Measurements from ENCODE around the gene PALLD. TPM values are rescaled to one million over a fixed set of nuclear protein-coding genes. Genes with fewer than 3 reads are reported as not detected.

Gene PALLD
- total and polyA plus RNA-seq, 2 of the 8 experiments (the other 6 are each of a cell fraction or from before 2014, with no cell fraction given): 10.5 to 25.0 TPM

GRCh38 chr4:168720396-168720900, 223.6 kb downstream of the PALLD start:
- 0 out of 4 replicates have a peak, but pooled peaks cover 0 to 3% of the 10 kb centered on the region in 2 experiments for H3K9me3 ChIP-seq (ENCODE audit: insufficient read depth in 2 of 2, low read depth in 1 of 2, low read length in 1 of 2)
- H3K9ac ChIP-seq (replicated peaks in 1 of 4; ENCODE audit: extremely low read depth in 1 of 4, low read depth in 3 of 4, low read length in 3 of 4): no peak overlapping the region
- ChIA-PET POLR2A (ENCODE audit: partially characterized antibody) (no interaction called here), CTCF (ENCODE audit: partially characterized antibody) (interaction anchor here (2.1 kb wide), 1 partner anchor 10 kb away, joined by 9 read pairs; no protein-coding TSS in a partner anchor)
- DNase-seq (ENCODE audit: low read depth in 1 of 2, low spot score in 2 of 2) (no peak), FAIRE-seq (no peak)
- no peak overlapping the region for H3K4me3 ChIP-seq (ENCODE audit: extremely low read depth in 1 of 4, insufficient read depth in 2 of 4, low read depth in 3 of 4, low read length in 4 of 4)
- no peak overlapping the region for H4K5ac ChIP-seq (ENCODE audit: insufficient read length, low read depth, low read length)
- H3K23me2 ChIP-seq (ENCODE audit: low read depth, low read length): no peaks in the 10 kb centered on the region
- no peak overlapping the region for H2BK15ac ChIP-seq (ENCODE audit: low read length)
- H3K14ac ChIP-seq (ENCODE audit: insufficient read length): no peak overlapping the region
- no peak overlapping the region for H4K91ac ChIP-seq (replicated peaks; ENCODE audit: insufficient read length, low read length)
- H3K4me2 ChIP-seq (ENCODE audit: insufficient read depth in 1 of 2, low read depth in 2 of 2, low read length in 2 of 2): no peak overlapping the region
- H3K79me2 ChIP-seq (ENCODE audit: control insufficient read depth in 1 of 2, insufficient read depth in 2 of 2, low read length in 2 of 2): no peaks in the 10 kb centered on the region
- 83% methylated on average over 4 of the region's 4 CpGs; no CpG with 5 or more reads in 1 of the 2 experiments for WGBS, 2 experiments (ENCODE audit: extremely low coverage in 1 of 2, insufficient coverage in 1 of 2, insufficient read length in 1 of 2, insufficient replicate concordance in 2 of 2, low coverage in 1 of 2, low lambda C conversion rate in 2 of 2, missing lambda C conversion rate in 1 of 2)
- H2BK5ac ChIP-seq (ENCODE audit: low read depth, low read length): no peak overlapping the region
- H3K56ac ChIP-seq (replicated peaks; ENCODE audit: insufficient read length, low read depth, low read length): no peak overlapping the region
- no peaks in the 10 kb centered on the region for H4K20me1 ChIP-seq (replicated peaks in 1 of 2; ENCODE audit: control insufficient read depth in 1 of 2, insufficient read depth in 2 of 2, low read length in 2 of 2)
- no peak overlapping the region for H2BK20ac ChIP-seq (ENCODE audit: low read length)
- H3K4me1 ChIP-seq (replicated peaks in 1 of 4; ENCODE audit: control insufficient read depth in 3 of 4, insufficient read depth in 4 of 4, low read length in 3 of 4): peaks cover 0 to 7% (median 0%) of the 10 kb centered on the region in 4 experiments; a peak in 2 of 7 replicates
- no peak overlapping the region for H3K18ac ChIP-seq (ENCODE audit: extremely low read depth, low read length)
- H2AK5ac ChIP-seq (ENCODE audit: low read depth, low read length): no peak overlapping the region
- H3K4ac ChIP-seq (replicated peaks; ENCODE audit: insufficient read length, low read depth, low read length): no peak overlapping the region
- H3K23ac ChIP-seq (ENCODE audit: insufficient read length): no peak overlapping the region
- H3K79me1 ChIP-seq (ENCODE audit: low read depth, low read length): no peaks in the 10 kb centered on the region
- H3K27ac ChIP-seq (ENCODE audit: low read depth, low read length): no peak overlapping the region
- no peak overlapping the region for H2BK120ac ChIP-seq (replicated peaks; ENCODE audit: low read depth, low read length)
- no peak overlapping the region for H2BK12ac ChIP-seq (ENCODE audit: low read depth, low read length)
- H4K8ac ChIP-seq (ENCODE audit: extremely low read depth, insufficient read depth, low read length): no peak overlapping the region
- no peaks in the 10 kb centered on the region for H3K36me3 ChIP-seq (ENCODE audit: control insufficient read depth in 2 of 4, insufficient read depth in 4 of 4, low read length in 3 of 4)
- peaks cover 0 to 10% (median 0%) of the 10 kb centered on the region in 4 experiments; a peak in 4 of 7 replicates for H3K27me3 ChIP-seq (replicated peaks in 1 of 4; ENCODE audit: control insufficient read depth in 3 of 4, extremely low read depth in 1 of 4, insufficient read depth in 3 of 4, low read length in 3 of 4)
- H2AFZ ChIP-seq (ENCODE audit: low read length): no peak overlapping the region
- TF ChIP-seq POU5F1 (IDR thresholded peaks at IDR 0.05; ENCODE audit: low read depth, low read length): no peak
- no peak for TF ChIP-seq EP300 (IDR thresholded peaks at IDR 0.05; ENCODE audit: borderline replicate concordance in 1 of 2, low read depth in 2 of 2, low read length in 2 of 2)
- TF ChIP-seq GTF2F1 (IDR thresholded peaks at IDR 0.05; ENCODE audit: borderline replicate concordance, low read depth, low read length): no peak
- TF ChIP-seq SP1 (IDR thresholded peaks at IDR 0.05; ENCODE audit: low read depth, low read length): no peak
- TF ChIP-seq SUZ12 (IDR thresholded peaks at IDR 0.05; ENCODE audit: low read length): no peak
- TF ChIP-seq RXRA (IDR thresholded peaks at IDR 0.05; ENCODE audit: insufficient read depth, low read depth, low read length): no peak
- TF ChIP-seq TAF7 (optimal IDR thresholded peaks at IDR 0.05; ENCODE audit: borderline replicate concordance, low read depth, low read length): no peak
- no peak for TF ChIP-seq CBX5 (IDR thresholded peaks at IDR 0.05; ENCODE audit: low read depth, low read length)
- TF ChIP-seq, protein P1, sequence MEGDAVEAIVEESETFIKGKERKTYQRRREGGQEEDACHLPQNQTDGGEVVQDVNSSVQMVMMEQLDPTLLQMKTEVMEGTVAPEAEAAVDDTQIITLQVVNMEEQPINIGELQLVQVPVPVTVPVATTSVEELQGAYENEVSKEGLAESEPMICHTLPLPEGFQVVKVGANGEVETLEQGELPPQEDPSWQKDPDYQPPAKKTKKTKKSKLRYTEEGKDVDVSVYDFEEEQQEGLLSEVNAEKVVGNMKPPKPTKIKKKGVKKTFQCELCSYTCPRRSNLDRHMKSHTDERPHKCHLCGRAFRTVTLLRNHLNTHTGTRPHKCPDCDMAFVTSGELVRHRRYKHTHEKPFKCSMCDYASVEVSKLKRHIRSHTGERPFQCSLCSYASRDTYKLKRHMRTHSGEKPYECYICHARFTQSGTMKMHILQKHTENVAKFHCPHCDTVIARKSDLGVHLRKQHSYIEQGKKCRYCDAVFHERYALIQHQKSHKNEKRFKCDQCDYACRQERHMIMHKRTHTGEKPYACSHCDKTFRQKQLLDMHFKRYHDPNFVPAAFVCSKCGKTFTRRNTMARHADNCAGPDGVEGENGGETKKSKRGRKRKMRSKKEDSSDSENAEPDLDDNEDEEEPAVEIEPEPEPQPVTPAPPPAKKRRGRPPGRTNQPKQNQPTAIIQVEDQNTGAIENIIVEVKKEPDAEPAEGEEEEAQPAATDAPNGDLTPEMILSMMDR (IDR thresholded peaks at IDR 0.05; ENCODE audit: control extremely low read depth in 1 of 3, insufficient read depth in 1 of 3, low read depth in 1 of 3, low read length in 3 of 3): no peak
- no peak for TF ChIP-seq KDM4A (IDR thresholded peaks at IDR 0.05; ENCODE audit: low read depth, low read length, severe bottlenecking)
- TF ChIP-seq RBBP5 (IDR thresholded peaks at IDR 0.05; ENCODE audit: borderline replicate concordance, low read depth, low read length): no peak

All from H1 (cell line).